ENCODE data around the gene ACSS2.
"Not testable (repeated sequence)": the region's sequence is repeated elsewhere in the genome, so short reads cannot be mapped to it uniquely, and the experiment has no call there.

Gene ACSS2

DNA sequence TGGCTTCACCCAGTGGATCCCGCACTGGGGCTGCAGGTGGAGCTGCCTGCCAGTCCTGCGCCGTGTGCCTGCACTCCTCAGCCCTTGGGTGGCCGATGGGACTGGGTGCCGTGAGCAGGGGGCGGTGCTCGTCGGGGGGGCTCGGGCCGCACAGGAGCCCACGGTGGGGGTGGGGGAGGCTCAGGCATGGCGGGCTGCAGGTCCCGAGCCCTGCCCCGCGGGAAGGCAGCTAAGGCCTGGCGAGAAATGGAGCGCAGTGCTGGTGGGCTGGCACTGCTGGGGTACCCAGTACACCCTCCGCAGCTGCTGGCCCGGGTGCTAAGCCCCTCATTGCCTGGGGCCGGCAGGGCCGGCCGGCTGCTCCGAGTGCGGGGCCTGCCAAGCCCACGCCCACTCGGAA is 22.3 kb downstream of the ACSS2 start:
- in situ Hi-C loops (cut with MboI; ENCODE audit: low sequenced_read_pairs), result not testable (repeated sequence)

DNA sequence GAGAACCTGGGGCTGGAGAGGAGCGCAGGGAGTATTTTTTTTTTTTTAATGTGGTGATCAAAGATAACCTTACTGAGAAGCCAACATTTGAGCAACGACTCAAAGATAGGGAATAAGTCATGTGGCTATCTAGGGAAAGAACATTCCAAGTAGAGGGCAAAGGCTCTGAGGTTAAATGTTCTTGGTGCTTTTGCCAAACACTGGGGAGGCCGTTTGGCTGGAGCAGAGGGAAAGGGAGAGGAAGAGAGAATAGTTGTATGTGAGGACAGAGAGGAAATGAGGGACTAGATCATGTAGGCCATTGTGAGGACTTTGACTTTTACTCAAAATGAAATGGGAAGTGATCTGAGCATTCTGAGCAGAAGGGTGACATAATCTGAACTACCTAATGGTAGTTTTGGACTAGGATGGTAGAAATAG is 27.8 kb downstream of the ACSS2 start:
- in situ Hi-C loops (cut with MboI; ENCODE audit: low sequenced_read_pairs), result no loop called here

DNA sequence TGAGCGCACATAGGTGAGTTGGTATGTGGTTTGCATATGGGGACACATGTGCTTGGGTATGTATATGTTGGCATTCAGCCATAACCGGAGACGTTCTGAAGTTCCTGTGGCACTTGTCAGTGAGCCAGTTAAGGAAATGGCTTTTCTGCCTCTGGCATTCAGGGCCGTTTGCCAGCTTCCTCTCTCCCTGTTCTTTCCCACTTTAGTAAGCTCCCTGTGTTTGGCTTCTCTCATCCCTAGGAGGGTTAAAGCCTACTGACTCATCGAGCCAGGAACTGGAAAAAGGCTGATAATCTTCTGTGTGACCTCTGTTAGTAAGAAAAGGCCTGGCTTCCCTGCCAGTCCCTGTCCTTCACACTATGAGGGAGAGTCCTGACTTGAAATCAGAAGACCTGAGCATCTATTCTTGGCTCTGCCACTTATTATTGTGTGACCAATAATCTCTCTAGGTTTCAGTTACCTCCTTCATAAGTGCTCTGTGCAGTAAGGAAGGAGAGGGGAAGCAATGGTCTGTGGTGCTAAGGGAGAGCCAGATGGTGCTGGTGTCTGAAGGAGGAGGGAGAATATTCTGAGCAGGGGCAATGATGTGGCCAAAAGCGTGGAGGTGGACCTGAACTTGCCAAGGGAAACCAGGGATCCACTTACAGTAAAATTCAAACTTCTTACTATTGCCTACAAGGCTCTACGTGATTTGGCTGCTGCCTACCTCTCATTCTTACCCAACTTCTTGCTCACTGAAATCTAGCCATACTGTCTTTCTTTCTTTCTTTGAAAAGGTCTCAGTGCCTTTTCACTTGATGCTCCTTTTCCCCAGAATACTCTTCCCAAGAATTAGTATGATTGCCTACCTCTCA is 31.4 kb downstream of the ACSS2 start:
- in situ Hi-C loops (cut with MboI; ENCODE audit: low sequenced_read_pairs), result no loop called here

DNA sequence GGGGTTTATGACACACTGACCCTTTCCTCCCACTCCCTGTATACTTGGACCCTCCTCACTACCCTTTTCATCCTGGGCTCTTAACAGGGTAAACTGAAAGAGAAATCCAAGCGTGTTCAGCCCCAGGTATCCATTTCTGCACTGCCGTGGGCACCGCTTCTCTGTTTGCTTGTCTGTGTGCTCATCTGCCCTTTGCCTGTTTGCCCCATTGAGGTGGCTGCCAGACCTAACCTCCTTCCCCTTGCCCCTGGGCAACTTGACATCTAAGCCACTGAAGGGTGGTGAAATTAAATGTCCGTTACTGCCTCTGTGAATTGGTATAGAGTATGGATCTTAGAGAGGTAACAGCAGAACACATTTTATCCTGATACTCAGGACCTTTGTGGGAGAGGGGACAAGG is 38.7 kb downstream of the ACSS2 start:
- in situ Hi-C loops (cut with MboI; ENCODE audit: low sequenced_read_pairs), result no loop called here

DNA sequence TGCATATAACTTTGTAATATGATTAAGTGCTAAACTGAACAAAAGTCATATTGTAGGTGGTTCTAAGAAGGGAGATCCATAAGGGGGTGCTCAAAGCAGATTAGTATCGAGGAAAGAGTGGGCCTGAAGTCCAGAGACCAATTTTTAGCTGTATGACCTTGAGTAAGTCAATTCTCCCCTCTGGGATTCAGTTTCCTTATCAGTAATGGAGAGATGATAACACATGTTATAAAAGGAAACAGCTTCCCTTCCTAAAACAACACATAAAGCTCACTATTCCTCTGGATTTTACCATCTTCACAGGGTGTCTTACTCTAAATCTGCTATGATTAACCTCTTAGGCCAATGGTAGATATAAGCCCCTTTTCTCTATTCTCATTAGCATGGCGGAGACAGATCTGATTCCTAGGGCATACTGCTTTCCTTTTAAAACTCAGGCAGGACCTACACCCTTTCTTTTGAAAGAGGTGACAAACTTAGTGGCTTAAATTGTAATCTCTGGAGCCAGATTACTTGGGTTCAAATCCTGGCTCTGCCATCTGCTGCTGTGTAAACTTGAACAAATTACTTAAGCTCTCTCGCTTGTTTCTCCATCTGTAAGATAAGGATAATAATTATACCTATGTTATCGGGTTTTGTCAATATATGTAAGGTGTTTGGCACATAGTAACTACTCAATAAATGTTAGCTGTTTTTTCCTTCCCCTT is 39.5 kb downstream of the ACSS2 start:
- in situ Hi-C loops (cut with MboI; ENCODE audit: low sequenced_read_pairs), result no loop called here

DNA sequence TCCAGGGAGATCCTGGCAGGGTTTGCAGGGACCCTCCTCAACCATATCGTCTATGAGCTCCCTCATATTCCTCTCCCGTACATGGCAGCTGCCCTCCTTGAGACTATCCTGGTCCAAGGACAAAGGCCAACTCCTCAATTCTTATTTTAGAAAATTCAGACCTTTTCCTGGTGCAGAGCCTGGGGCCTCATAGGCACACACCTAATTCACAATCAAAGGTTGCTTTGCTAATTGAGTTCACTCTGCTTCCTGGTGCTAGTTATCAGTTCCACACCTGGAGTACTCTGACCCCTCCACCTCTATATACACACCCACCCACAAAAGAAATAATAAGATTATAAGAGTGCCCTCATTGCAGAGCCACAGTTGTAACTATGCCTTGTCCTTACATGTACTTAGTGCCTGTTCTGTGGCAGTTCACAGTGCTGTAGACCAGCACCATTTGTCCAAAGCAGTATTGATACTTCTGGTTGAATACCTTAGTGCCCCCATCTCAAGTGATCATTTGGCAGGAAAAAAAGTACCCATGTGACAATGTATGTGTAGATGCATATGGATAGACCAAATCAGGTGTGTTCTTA is 40.5 kb downstream of the ACSS2 start:
- in situ Hi-C loops (cut with MboI; ENCODE audit: low sequenced_read_pairs), result no loop called here

DNA sequence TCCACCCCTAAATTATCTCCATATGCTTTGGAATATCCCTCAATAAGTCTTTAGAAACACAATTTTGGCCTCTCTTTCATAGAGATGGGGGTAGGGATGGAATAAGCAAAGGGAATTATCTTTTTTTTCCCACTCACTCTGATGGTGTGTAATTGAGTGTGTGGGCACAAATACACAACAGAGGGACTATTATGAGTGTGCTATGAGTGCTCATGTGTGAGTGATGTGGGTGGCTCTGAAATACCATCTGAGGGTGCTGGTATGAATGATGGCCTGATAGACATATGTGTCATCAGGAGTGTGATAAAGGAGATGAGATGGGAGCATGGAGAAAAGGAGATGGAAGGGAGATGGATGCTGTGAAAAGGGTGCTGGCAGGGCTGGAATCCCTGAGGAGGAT is 43.6 kb downstream of the ACSS2 start:
- in situ Hi-C loops (cut with MboI; ENCODE audit: low sequenced_read_pairs), result no loop called here

DNA sequence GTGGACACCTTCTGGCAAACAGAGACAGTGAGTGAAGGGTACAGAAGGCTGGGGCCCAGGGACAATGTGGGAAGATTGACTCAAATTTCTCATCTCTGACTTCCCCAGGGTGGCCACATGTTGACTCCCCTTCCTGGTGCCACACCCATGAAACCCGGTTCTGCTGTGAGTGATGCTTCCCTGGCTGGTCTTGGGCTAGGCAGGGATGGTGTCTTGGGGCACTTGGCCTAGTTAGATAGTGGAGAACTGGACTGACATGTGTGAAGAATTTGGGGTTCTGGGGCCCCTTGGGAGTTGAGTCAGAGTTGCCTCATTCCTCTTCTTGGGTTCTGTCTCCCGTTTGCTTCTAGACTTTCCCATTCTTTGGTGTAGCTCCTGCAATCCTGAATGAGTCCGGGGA is 45.0 kb downstream of the ACSS2 start:
- in situ Hi-C loops (cut with MboI; ENCODE audit: low sequenced_read_pairs), result no loop called here

DNA sequence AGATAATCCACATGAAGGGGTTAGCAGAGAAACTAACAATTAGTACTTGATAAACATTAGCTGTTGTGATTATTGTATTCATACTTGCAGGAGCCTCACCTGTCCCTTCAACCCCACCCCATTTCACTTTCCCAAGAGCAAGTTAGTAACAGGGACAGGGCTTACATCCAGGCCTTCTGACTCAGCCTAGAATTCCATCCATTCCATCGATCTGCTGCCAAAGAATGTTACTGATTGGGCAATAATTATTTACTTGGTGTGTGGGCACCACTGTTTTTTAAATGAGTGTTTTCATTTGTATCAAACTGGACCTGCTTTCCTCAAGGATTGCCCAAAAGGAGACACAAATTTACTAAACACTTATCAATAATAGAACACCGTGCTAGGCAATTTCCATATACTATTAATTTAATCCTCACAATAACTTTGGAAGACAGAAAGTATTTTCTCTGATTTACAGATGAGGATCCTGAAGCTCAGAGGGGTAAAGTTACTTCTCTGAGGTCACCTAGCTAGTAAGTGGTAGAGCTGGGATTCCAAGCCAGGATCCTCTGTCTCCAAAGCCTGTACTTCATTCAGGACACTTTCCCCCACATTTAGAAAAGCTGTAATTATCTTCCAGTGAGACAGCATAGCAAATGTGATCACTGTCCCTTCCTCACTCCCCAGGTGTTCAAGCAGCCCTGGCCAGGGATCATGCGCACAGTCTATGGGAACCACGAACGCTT is 46.4 kb downstream of the ACSS2 start:
- in situ Hi-C loops (cut with MboI; ENCODE audit: low sequenced_read_pairs), result no loop called here

DNA sequence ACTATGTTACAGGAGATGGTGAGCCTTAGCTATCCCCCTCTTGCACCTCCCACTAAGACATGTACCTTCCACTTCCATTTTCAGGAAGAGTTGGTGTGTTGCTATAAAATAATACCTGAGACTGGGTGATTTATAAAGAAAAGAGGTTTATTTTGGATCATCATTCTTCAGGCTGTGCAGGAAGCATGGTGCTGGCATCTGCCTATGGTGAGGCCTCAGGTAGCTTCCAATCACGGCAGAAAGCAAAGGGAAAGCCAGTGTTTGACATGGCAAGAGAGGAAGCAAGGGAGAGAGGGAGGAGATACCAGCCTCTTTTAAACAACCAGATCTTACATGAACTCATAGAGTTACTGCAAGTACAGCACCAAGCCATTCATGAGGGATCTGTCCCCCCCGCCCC is 47.0 kb downstream of the ACSS2 start:
- in situ Hi-C loops (cut with MboI; ENCODE audit: low sequenced_read_pairs), result no loop called here

DNA sequence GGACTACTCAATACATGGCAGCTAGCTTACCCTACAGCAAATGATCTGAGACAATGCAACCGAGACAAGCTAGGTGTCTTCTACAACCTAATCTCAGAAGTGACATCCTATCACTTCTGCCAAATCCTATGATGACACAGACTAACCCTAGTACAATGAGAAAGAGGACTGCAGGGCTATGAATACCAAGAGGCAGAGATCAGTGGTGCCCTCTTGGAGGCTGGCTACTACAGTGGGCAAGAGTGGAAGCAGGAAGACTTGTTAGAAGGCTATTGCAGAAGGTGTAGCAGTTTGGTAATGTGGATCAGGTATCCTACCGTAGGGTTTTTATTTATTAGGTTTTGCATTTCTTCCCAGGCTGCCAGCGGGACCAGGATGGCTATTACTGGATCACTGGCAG is 48.9 kb downstream of the ACSS2 start:
- in situ Hi-C loops (cut with MboI; ENCODE audit: low sequenced_read_pairs), result no loop called here

DNA sequence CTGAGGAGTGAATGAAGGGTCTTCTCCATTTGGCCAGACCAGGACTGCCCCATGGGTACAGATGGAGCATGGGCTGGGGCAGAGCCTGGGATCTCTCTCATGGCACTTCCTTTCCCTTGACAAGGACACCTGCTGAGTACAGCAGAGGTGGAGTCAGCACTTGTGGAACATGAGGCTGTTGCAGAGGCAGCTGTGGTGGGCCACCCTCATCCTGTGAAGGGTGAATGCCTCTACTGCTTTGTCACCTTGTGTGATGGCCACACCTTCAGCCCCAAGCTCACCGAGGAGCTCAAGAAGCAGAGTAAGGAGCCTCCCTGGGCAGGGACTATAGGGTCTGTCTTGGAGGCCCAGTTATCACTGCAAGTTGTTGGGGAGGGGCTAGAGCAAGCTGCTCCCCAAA is 49.6 kb downstream of the ACSS2 start:
- in situ Hi-C loops (cut with MboI; ENCODE audit: low sequenced_read_pairs), result no loop called here

DNA sequence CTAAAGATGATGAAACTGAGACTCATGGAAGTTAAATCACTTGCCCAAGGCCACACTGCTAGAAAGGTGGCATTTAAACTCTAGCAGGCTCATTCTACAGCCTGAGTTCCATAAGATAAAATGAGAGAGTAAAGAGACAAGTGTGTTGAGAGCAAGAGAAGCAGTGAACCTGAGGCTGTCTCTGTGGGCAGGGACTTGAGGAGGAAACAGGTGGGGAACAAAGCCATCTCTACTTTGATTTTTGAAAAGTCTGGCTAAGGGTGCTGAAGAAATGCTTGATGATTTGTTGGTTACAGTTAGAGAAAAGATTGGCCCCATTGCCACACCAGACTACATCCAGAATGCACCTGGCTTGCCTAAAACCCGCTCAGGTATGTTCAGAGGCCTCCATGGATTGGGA is 50.2 kb downstream of the ACSS2 start:
- in situ Hi-C loops (cut with MboI; ENCODE audit: low sequenced_read_pairs), result no loop called here

DNA sequence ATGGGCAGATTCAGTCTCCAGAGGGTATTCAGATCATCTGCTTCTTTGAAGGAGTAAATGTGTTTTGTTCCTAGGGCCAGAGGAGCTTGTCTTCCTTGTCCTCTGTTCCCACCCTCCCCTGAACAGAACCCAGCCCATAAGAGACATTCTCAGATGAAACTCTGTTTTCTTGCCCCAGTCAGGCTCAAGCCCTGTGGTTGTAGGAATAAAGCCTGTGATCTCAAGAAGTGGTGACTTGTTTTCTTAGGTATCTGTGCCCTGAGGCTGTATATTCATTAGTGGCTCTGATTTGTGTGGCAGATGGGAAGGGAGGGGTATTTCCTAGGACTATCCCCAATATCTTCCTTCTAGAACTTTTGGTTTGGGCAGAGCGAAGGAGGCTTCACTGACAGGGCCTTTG is 51.3 kb downstream of the ACSS2 start:
- in situ Hi-C loops (cut with MboI; ENCODE audit: low sequenced_read_pairs), result no loop called here

DNA sequence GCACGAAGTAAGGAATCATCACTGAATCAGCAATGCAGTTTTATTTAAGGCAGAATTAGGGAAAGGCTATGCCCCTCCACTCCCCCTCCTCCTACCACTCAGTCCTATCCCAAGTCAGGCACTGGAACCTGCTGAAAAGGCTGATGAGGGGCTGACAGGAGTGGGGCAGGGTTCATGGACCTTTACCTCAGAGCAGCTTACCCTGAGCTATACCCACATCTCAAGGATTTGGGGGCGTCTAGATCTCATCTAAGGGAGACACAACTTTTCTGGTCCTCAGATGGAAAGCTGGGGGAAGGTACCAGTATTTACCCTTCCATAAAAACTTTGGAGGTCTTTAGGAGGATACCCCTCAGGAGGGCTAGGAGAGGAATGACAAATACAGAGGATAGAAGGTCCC is 52.0 kb downstream of the ACSS2 start:
- in situ Hi-C loops (cut with MboI; ENCODE audit: low sequenced_read_pairs), result no loop called here

DNA sequence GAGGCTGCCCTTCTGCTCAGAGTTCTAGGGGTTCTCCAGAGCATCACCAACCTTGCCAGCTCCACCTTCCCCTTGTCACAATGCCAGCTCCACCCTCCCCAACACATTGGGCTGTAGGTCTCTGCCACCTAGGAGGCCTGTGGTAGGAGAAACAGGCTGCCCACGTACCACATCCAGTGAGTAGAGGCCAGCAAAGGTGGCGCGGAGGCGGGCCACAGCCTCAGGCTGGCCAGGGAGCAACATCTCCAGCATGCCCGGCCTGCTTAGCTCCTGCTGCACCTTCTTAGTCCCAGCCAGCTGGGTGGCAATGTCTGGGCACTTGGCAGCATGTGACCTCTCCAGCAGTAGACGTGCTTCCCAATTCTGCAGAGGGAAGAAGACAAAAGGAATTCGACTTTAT is 55.4 kb downstream of the ACSS2 start:
- in situ Hi-C loops (cut with MboI; ENCODE audit: low sequenced_read_pairs), result no loop called here

DNA sequence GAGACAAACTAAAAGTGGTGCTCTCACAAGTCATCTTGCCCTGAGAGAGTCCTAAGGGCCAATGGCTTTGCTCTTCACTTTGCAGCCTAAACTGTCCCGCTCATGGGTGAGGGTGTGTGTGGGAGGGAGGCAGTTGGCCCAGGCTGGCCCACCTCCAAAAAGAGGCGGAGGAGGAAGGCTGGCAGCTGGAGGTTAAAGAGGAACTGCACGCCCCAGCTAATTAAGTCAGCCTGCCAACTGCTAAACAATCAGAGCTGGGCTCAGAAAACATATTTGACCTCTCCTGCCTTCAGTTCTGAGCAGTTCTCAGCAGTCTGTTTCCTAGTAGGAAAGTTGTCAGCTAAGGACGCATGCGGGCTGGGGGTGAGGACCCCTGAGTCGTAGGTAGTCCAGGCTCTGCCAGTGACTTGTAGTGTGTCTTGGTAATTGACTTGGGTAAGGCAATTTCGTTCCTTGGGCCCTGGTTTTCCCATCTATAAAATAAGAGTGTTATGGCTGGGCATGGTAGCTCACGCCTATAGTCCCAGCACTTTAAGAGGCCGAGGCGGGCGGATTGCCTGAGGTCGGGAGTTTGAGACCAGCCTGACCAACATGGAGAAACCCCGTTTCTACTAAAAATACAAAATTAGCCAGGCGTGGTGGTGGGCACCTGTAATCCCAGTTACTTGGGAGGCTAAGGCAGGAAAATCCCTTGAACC is 62.2 kb downstream of the ACSS2 start:
- in situ Hi-C loops (cut with MboI; ENCODE audit: low sequenced_read_pairs), result no loop called here

DNA sequence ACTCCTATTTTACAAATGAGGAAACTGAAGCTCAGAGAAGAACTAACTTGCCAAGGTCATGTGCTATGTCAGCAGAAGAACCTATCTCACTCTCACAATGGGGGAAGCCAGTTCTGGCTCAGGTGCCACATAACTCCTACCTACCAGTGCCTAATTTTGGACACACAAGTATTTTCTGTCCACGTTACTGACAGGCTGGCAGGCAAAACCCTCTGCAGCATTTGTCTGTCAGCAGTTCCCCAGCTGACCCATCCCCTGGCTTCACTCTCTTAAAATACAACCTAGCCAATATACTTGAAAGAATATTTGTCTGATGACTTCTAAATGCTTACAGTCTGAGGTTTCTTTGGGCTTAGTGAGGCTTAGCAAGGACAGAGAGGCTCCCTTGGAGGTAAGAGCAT is 63.7 kb downstream of the ACSS2 start:
- in situ Hi-C loops (cut with MboI; ENCODE audit: low sequenced_read_pairs), result no loop called here

DNA sequence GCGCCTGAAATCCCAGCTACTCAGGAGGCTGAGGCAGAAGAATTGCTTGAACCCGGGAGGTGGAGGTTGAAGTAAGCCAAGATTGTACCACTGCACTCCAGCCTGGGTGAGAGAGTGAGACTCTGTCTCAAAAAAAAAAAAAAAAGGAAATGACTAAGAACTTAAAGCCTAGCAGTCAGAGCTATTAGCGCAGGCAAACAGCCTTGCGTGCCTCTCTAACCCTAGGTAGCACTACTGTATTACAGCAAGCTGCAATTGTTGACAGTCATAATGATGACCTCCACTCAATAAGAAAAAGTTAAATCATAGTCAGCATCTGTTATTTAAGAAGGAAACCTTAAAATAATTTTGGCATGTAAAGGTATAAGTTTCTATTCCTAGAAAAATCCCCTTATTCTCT is 64.8 kb downstream of the ACSS2 start:
- in situ Hi-C loops (cut with MboI; ENCODE audit: low sequenced_read_pairs), result no loop called here

DNA sequence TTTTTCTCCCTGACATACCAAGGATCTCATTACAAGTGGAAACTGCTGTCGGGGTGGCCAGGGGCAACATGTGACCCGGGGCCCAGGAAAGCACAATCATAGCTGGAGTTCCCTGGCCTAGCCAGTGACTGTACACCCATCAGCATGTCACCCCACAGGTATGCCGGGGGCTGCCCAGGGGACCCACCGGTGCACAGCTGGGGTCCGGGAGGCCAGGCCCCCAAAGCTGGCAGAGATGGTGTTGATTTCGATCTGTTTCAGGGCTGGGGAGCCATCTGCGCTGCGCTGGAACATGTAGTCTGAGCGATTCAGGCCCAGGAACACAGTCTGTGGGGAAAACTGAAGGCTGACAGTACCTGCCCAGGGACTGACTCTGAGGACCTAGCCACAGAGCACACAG is 65.9 kb downstream of the ACSS2 start:
- in situ Hi-C loops (cut with MboI; ENCODE audit: low sequenced_read_pairs), result no loop called here
